ENCODE results near the gene IRAK4. TPM values are rescaled to one million over a fixed set of nuclear protein-coding genes. Genes with fewer than 3 reads are reported as not detected.

Gene IRAK4
- total RNA-seq, 1 donor from 2014 or later, result 14.3 TPM

DNA sequence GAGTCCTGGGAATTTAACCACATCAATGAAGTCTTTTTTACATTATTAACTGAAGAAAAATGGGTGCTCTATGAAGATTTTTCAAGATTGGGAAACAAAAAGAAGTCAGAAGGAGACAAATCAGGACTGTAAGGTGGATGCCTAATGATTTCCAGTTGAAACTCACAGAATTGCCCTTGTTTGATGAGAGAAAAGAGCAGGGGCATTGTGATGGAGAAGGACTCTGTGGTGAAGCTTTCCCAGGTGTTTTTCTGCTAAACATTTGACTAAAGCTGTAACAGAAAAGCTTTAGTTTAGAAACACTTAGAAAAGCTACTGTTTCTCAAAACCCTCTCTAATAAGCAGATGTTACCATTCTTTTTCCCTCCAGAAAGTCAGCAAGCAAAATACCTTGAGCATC, 5.8 kb downstream of the IRAK4 start:
- no peak for DNase-seq (ENCODE audit: low spot score)

DNA sequence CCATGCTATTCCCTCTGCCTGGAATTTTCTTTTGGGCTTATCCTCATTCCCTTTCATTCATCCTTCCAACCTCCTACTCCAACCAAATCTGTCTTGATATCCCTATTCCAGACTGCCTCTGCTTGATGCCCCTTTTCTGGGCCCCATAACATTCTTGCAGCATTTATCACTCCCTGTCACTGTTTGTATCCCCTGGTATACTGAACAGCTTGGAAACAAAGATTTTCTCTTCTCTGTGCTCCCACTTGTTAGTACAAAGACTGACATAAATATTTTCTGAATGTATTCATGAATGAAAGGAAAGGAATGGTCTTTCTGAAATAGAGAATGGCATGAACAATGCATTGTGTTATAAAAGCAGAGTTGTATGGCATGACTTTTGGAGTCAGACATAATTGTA, 7.5 kb downstream of the IRAK4 start:
- no peak for DNase-seq (ENCODE audit: low spot score)

DNA sequence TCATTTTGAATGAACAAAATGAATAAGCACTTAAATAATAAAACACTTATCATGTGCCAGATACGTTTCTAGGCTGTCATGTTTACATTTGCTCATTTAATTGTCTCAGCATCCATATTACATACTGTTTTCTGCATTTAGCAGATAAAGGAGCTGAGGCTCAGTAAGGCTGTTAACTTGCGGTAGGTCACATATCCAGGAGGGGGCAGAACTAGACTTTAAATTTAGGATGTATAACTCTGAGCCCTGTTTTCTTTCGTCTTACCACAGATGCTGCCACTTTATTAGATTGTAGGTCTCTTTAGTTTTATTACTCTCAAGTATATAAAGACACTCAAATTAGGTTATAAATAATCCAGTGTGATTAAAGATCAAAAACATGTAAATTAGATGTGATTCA, 17.7 kb downstream of the IRAK4 start:
- no peak for DNase-seq (ENCODE audit: low spot score)

GRCh38 chr12:43786899-43787693, 28.3 kb downstream of the IRAK4 start:
- no peak for DNase-seq (ENCODE audit: low spot score)

DNA sequence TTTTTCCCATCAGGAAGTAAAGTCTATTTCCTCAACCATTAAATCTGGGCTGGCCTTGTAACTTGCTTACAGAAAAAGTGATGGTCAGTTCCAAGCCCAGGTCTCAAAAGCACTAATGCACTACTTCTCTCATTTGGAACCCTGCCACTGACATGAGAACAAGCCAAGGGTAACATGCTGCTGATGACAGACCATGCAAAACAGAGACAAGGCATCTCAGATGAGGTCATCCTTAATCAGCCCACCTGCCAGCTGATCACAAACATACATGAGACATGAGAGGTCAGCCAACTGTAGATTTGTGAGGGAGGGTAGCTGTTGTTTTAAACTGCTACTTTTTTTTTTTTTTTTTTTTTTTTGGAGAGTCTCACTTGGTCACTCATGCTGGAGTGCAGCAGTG, 31.2 kb downstream of the IRAK4 start:
- no peak for DNase-seq (ENCODE audit: low spot score)

DNA sequence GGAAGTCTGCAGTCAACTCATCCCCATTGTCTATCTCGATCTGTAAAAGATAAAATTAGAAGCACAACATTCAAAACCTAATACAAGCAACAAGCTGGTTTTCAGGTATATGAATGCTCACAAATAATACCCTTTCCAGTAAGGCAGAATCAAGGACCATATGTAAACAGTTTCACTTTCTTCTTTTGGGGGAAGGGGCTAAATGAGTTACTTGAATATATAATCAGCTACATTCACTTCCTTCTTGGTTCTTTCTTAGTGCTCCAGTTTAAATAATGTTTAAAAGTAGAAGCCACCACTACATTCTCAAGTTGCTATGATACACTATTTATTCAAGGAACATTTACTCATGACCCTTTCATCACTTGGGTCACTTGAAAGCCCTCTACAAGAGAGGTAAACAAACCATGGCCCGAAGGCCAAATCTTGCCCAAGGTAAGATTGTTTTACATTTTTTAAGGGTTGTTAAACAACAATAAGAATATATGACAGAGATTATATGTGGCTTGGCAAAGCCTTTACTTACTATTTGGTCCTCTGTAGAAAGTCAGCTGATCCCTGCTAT, 37.0 kb downstream of the IRAK4 start:
- no peak for DNase-seq (ENCODE audit: low spot score)

DNA sequence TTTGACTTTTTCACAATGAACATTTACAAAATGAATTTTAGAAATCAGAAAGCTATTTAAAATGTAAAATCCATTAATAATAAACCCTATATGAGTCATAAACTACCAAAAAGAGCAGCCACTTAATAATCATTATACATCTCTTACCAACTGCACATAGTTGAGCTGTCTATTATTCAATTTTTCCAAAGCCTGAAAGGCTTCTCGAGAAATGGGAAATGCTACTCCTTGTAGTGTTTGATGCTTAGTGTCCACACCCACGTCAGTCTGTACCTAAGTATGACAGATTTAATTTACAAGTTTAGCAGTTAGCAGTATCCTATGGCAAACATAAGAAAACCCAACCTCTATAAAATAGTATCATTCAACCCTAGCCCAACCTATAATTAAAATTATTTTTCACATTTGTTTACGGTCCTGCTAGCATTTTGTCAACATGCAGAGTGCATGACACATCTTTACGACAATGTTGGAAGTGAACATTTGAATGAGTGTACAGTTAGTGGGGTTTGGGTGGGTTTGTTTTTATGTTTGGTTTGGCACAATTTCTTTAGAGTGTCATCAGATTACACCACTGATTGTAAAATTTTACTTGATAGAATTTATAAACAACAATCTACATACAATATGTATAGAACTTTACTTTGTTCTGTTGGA, 38.9 kb downstream of the IRAK4 start:
- DNase-seq (ENCODE audit: low spot score), result no peak

GRCh38 chr12:43805149-43805859, 46.6 kb downstream of the IRAK4 start:
- DNase-seq (ENCODE audit: low spot score), result no peak

DNA sequence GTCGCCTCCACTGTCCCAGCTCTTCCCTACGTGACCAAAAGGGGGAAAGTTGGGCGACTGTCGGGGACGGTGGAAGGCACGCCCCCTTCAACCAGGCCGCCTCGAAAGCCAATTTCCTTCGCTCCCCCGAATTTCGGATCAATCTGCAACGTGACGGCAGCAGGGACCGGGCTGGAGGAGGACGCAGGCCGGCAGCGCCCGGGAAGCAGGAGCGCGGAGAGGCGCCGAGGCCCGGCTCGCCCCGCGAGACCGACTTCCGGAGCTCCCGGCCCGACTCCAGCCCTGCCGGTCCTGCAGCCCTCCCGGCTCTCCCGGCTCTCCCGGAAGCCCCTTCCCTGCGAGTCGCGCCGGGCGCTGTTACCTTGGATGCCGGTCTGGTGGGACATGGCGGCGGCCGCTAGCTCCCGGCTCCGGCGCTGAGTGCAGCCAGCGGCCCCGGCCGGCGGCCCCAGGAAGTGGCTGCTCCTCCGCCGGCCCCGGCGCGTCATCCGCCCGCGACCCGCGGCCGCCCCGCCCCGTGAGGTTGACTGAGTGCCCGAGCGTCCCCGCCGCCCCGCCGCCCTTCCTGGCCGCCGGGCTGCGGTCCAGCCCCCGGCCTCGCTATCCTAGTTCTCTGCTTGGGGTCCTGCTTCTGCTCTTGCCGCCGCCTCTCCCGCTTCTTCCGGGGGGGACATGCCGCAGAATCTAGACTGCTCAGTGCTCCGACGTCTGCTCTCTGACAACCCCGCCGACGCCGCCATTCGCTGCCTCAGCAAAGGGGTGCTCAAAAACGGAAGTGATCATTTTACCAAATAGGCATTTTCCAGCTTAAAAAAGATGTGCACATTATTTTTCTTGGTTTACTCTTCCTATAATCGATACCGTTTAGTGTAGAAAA, 47.3 kb downstream of the IRAK4 start, which contains the start of gene TWF1:
Gene TWF1, minus strand, starts transcription at position 458 of the 877 bp plus-strand sequence. Its CDS starts 72 bp downstream, at position 386.
- DNase-seq (ENCODE audit: low spot score), result peak; percentile 97

DNA sequence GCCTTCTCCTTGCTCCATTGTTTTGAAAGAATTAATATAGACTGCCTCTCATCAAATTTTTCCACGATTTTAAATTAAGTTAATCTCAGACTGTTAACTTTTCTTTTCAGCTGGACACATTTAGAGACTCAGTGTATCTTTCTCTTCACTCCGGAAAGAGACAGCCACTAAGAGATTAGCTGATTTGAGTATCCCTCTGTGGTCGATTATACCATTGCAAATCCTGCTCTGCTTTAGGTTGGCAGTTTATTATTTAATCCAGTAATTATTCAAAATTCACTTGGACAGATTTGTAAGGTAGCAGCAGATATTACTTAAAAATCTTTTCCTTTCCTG, 48.0 kb downstream of the IRAK4 start:
- no peak for DNase-seq (ENCODE audit: low spot score)

DNA sequence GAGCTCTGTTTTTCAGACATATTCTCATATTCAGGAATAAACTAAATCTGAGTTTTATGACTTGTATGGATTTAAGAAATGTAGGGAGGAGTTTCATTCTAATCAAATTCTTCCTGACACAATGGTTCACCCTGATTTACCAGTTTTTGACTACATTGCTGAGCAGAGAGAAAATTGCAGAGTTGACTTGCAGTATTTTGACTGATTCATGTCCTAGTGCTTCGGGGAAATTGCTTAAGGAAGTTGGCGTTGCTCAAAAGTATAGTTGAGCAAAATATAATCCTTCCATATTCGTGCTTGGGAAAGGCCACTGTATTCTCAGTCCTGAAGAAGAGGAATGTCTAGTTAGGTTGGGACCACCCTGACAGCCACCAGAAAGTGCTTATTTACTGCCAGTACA, 48.6 kb downstream of the IRAK4 start:
- no peak for DNase-seq (ENCODE audit: low spot score)

- no peak for DNase-seq (ENCODE audit: low spot score)
Observed at GRCh38 chr12:43812057-43812456, 53.3 kb downstream of the IRAK4 start.

- DNase-seq (ENCODE audit: low spot score), result no peak
Observed at GRCh38 chr12:43812926-43813325, 54.2 kb downstream of the IRAK4 start.

DNA sequence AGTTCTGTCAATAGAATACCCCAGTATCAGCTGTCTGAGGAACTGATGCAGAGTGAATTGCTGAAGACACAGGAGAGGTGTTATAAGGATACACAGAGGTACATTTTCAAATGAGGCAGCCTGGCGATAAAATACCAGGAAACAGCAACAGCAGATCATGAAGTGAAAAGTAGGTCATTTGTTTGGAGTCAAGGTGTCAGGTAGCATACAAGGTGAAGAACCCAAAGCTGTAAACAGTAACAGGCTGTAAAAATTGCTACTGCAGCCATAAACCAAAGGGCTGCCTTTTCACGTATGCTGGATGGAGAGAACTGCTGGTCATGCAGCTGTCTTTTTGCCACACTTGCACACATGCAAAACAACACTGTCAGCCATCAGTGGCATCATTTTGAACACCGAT, 56.7 kb downstream of the IRAK4 start:
- no peak for DNase-seq (ENCODE audit: low spot score)

GRCh38 chr12:43816168-43816567, 57.4 kb downstream of the IRAK4 start:
- DNase-seq (ENCODE audit: low spot score), result no peak

DNA sequence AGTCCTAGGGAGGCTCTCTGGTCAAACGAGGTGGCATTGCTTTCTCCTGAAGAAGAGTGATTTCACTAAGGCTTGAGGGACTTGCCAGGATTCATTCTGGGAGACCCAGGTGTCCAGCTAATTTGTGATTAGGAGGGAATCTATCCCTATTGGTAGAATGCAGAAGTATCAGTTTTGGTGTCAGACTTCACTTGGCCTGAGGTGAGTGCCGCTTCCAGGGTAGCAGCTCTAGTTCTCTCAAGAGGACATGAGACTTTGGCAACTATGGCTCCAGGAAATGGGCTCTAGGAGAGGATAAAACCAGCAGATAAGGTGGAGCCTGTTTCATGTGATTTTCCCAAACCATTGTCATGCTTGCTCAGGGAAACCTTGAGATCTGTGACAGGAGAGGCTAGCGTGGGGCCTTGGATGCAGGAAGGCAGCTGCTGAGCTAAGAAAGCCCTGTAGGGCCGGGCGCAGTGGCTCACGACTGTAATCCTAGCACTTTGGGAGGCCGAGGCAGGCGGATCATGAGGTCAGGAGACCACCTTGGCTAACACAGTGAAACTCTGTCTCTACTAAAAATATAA, 65.5 kb downstream of the IRAK4 start:
- DNase-seq (ENCODE audit: low spot score), result no peak

DNA sequence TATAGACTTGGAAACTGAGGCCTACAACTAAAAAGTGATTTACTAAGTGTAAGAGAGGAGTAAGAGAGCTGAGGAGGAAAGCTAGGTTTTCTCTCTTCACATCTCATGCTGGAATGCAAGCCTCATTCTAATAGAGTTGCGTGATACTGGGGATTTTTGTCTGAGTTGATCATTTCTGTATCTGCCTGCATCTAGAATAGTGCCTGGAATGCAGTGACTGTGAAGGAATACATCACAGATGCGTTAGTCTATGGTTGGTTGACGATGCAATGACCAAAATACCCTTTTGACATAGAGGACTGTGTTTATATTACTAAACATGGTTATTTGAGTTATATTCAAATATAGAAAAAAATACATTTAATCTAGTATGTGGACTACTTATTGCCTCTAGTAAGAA, 67.9 kb downstream of the IRAK4 start:
- no peak for DNase-seq (ENCODE audit: low spot score)

DNA sequence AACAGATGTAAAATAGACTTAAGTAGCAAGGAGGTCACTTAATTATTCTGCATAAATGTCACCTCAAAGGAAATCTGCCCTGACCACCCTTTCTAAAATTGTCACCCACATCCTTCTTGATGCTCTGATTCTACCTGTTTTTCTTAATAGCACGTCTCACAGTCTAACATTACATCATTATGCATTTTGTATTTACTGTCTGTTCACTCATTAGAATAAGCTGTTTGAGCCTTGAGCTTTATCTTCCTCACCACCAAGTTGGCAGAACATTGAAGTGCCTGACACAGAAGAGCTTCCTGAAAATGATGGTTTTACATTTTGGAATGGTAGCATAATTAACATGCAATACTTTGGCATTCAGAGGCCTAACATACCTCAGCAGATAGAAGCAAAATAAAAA, 68.3 kb downstream of the IRAK4 start:
- DNase-seq (ENCODE audit: low spot score), result no peak

DNA sequence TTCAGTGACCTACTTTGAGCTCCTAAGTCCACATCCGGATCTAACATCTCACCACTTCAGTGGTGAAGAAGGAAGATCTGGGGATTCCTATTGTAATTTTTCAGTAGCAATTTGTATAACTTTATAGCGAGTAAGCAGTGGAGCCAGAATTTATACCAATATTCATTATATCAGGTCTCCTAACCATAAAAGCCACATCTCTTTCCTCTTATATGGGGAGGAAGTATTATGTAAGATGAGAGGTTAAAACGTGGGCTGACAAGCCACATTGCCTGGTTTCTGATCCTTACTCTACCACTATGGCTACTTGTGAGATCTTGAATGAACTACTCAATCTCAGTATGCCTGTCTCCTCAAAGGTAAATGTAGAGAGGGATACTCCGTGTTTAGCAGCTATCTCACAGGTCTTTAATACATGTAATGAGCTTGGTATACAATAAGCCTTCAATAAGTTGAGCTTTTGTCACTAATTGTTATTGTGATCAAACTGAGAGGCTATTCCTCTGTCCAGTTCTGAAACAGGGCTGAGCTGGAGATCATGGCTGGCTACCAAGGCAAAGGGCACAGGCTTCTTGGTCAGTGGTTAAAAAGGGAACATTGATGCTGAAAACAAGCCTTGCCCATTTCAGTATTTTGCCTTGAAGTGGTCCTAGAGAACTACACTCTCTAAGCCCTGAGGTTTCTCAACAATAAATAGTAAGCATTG, 73.9 kb downstream of the IRAK4 start:
- no peak for DNase-seq (ENCODE audit: low spot score)

DNA sequence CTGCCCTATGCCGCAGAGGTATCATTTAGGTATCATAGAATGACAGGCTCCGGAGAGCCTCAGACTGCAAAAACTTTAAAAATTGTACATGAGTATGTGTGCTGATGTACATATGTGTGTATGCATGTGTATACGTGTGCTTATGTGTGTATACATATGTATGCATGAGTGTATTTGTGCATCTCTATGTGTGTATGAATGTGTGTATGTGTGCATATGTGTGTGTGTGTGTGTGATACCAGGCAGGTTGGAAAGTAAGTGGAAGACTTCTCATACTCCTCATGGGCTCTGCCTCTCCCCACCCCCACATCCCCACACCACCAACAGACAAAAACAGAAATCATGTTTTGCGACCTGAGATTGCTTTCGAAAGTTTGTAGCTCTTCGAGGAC, 76.5 kb downstream of the IRAK4 start:
- no peak for DNase-seq (ENCODE audit: low spot score)
